ENCODE data around the gene HIPK4. TPM values are rescaled to one million over a fixed set of nuclear protein-coding genes. Genes with fewer than 3 reads are reported as not detected.

HIPK4 gene
- total RNA-seq, 2 donors from 2014 or later = 0.14 to 2.6 TPM

- Histone ChIP-seq H3K4me3 (no peak overlapping the region), H3K27ac (peak overlapping the region; percentile 97 to 100), H3K36me3 (peaks cover 8 to 10% of the 10 kb centered on the region in 2 donors), H3K27me3 (replicated peaks; ENCODE audit: insufficient read depth) (no peaks in the 10 kb centered on the region), H3K4me1 (replicated peaks) (peaks cover 4% of the 10 kb centered on the region), H3K9me3 (no peaks in the 10 kb centered on the region)
- intact Hi-C loops (cut with DNase I) = no loop called here
- DNase-seq (ENCODE audit: low spot score) = no peak
- WGBS = 89% methylated on average over 31 of the region's 31 CpGs
- TF ChIP-seq POLR2AphosphoS5 (IDR thresholded peaks at IDR 0.05) (no peak), POLR2A (IDR thresholded peaks at IDR 0.05) (no peak), CTCF (IDR thresholded peaks at IDR 0.05) (no peak)
Measured at GRCh38 chr19:40422748-40423566, 33.0 kb upstream of the HIPK4 start.

- H3K27me3 ChIP-seq (replicated peaks; ENCODE audit: insufficient read depth) = no peaks in the 10 kb centered on the region
- H3K4me1 ChIP-seq (replicated peaks) = peaks cover 4% of the 10 kb centered on the region
- peak overlapping the region in 1 of 2 donors; percentile 62 for H3K4me3 ChIP-seq
- peaks cover 8 to 10% of the 10 kb centered on the region in 2 donors for H3K36me3 ChIP-seq
- H3K9me3 ChIP-seq = no peaks in the 10 kb centered on the region
- intact Hi-C loops (cut with DNase I) = loop anchor here (1.0 kb wide), 1 partner anchor 22 kb away; the partner anchor contains the start of gene SERTAD3
- 62% methylated on average over 16 of the region's 16 CpGs for WGBS
- H3K27ac ChIP-seq = peak overlapping the region; percentile 97 to 100
- DNase-seq (ENCODE audit: low spot score) = no peak
- TF ChIP-seq POLR2AphosphoS5 (IDR thresholded peaks at IDR 0.05) = no peak
- TF ChIP-seq POLR2A (IDR thresholded peaks at IDR 0.05) = no peak
- no peak for TF ChIP-seq CTCF (IDR thresholded peaks at IDR 0.05)
Measured at GRCh38 chr19:40421993-40422747, 32.2 kb upstream of the HIPK4 start.

DNA sequence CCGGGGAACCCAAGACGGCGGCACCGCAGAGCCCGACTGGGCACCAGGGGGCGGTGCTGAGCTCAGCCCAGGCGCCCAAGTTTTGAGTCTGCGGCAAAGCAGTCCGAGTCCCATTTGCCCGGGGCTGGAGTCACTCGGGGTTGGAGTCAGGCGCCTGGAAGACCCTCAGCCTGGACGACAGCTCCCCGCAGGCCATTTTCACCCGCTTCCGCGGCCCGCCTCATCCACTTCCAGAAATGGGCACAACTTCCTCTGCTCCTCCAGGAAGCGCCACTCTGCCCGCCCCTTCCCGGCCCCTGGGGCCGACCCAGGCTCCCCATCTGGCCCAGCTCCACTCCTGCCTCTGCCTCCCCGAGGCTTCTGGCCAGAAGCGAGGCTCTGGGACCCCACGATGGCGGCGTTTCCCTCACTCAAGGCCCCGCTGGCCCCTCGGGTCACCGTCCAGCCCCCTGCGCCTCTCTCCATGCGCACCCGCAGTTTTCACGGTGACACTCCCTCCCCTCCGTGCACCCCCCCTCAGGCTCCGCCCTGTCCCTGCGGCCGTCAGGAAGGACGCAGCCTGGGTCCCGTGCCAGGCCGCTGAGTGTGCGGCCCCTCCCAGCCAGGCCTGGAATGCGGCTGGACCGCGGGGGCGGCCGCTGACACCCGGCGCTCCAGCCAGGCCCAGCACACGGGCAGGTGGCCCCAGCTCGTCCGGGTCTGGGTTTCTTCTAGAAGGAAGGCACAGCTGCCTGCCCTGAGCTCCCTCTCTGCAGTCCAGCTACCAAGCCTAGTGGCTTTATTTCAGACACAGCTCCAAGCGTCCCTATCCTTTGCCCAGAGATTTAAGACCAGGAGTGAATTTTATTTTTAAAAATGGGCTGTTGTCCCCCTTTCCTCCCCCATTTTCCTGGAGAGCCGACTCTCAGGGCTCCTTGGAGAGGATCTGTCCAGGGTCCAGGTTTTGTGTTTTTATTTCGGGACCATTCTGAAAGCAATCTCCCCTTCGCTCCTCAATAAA is 31.1 kb upstream of the HIPK4 start:
- Histone ChIP-seq H3K9me3 (no peaks in the 10 kb centered on the region), H3K4me1 (replicated peaks) (peaks cover 4% of the 10 kb centered on the region), H3K36me3 (peaks cover 8 to 10% of the 10 kb centered on the region in 2 donors), H3K27me3 (replicated peaks; ENCODE audit: insufficient read depth) (no peaks in the 10 kb centered on the region), H3K4me3 (peak overlapping the region; percentile 36 to 62), H3K27ac (peak overlapping the region; percentile 97 to 100)
- peak; percentile 99 for TF ChIP-seq POLR2A (IDR thresholded peaks at IDR 0.05)
- peak; percentile 97 for TF ChIP-seq POLR2AphosphoS5 (IDR thresholded peaks at IDR 0.05)
- TF ChIP-seq CTCF (IDR thresholded peaks at IDR 0.05) = peak; percentile 91 to 97 (median 96)
- WGBS = 2% methylated on average over 56 of the region's 56 CpGs
- intact Hi-C loops (cut with DNase I) = loop anchor here (1.0 kb wide), 1 partner anchor 23 kb away; the partner anchor contains the start of gene SERTAD3
- peak; percentile 93 for DNase-seq (ENCODE audit: low spot score)

DNA sequence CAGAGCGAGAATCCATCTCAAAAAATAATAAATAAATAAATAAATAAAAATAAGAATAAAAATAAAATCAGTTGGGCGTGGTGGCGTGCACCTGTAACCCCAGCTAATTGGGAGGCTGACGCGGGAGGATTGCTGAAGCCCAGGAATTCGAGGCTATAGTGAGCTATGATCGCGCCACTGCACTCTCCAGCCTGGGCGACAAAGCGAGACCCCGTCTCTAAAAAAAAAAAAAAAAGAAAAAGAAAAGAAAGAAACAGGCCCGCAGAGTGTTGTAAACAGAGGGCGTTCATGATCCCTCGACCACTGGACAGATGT is 30.4 kb upstream of the HIPK4 start:
- no peak for DNase-seq (ENCODE audit: low spot score)
- H3K27me3 ChIP-seq (replicated peaks; ENCODE audit: insufficient read depth) = no peaks in the 10 kb centered on the region

More for the DNA sequence above, 30.4 kb upstream of the HIPK4 start:
- Histone ChIP-seq H3K4me3 (peak overlapping the region; percentile 36 to 62), H3K36me3 (peaks cover 8 to 10% of the 10 kb centered on the region in 2 donors), H3K9me3 (no peaks in the 10 kb centered on the region), H3K27ac (peak overlapping the region; percentile 97 to 100), H3K4me1 (replicated peaks) (peaks cover 4% of the 10 kb centered on the region)
- intact Hi-C loops (cut with DNase I) = no loop called here
- 56% methylated on average over 14 of the region's 14 CpGs for WGBS
- no peak for TF ChIP-seq CTCF (IDR thresholded peaks at IDR 0.05)
